ENCODE results near the gene ABCA13.

ABCA13 gene

GRCh38 chr7:48299580-48300169 is 128.4 kb downstream of the ABCA13 start:
- DNase-seq, result peak; percentile 69

- DNase-seq, result no peak
These were observed 129.0 kb downstream of the ABCA13 start for GRCh38 chr7:48300301-48300700.

- DNase-seq, result peak; percentile 36
These were observed 129.9 kb downstream of the ABCA13 start for GRCh38 chr7:48301201-48301600.

- no peak for DNase-seq
These were observed 133.4 kb downstream of the ABCA13 start for GRCh38 chr7:48304641-48305040.

- DNase-seq, result no peak
These were observed 134.4 kb downstream of the ABCA13 start for GRCh38 chr7:48305661-48306060.

- no peak for DNase-seq
These were observed 135.9 kb downstream of the ABCA13 start for GRCh38 chr7:48307041-48307714.

- DNase-seq, result no peak
These were observed 138.5 kb downstream of the ABCA13 start for GRCh38 chr7:48309720-48310119.

- DNase-seq, result no peak
These were observed 140.3 kb downstream of the ABCA13 start for GRCh38 chr7:48311464-48312100.

GRCh38 chr7:48312151-48312550 is 140.9 kb downstream of the ABCA13 start:
- DNase-seq, result no peak

- no peak for DNase-seq
These were observed 145.5 kb downstream of the ABCA13 start for GRCh38 chr7:48316768-48317167.

GRCh38 chr7:48317360-48317759 is 146.1 kb downstream of the ABCA13 start:
- no peak for DNase-seq

- DNase-seq, result no peak
These were observed 150.2 kb downstream of the ABCA13 start for GRCh38 chr7:48321319-48322010.

GRCh38 chr7:48337012-48337621 is 165.9 kb downstream of the ABCA13 start:
- no peak for DNase-seq

- DNase-seq, result no peak
These were observed 166.5 kb downstream of the ABCA13 start for GRCh38 chr7:48337781-48338180.

GRCh38 chr7:48347230-48347825 is 176.1 kb downstream of the ABCA13 start:
- no peak for DNase-seq

GRCh38 chr7:48350515-48350914 is 179.3 kb downstream of the ABCA13 start:
- DNase-seq, result no peak

- DNase-seq, result no peak
These were observed 180.6 kb downstream of the ABCA13 start for GRCh38 chr7:48351900-48352299.

- no peak for DNase-seq
These were observed 184.1 kb downstream of the ABCA13 start for GRCh38 chr7:48355346-48355745.

GRCh38 chr7:48360574-48360973 is 189.3 kb downstream of the ABCA13 start:
- peak; percentile 4 for DNase-seq

GRCh38 chr7:48363174-48363573 is 191.9 kb downstream of the ABCA13 start:
- DNase-seq, result no peak

- DNase-seq, result no peak
These were observed 193.8 kb downstream of the ABCA13 start for GRCh38 chr7:48365010-48365409.

- no peak for DNase-seq
These were observed 194.8 kb downstream of the ABCA13 start for GRCh38 chr7:48366096-48366495.

- no peak for DNase-seq
These were observed 205.0 kb downstream of the ABCA13 start for GRCh38 chr7:48376263-48376662.

All from fibroblast of upper back skin (primary cell).